GM18502 (cell line): ENCODE measurements around the gene SBF2.
"Not testable (repeated sequence)": the region's sequence is repeated elsewhere in the genome, so short reads cannot be mapped to it uniquely, and the experiment has no call there.

Source experiments
- ATAC-seq: cut with Tn5 transposase; IDR thresholded peaks from one replicate; pipeline ENCODE4 v1.9.1; 2021; ENCODE audit warnings: mild to moderate bottlenecking; ENCODE audit not compliant: unreplicated experiment, poor library complexity

Gene SBF2

GRCh38 chr11:10030122-10030490 is 263.9 kb downstream of the SBF2 start:
- ATAC-seq: no peak

DNA sequence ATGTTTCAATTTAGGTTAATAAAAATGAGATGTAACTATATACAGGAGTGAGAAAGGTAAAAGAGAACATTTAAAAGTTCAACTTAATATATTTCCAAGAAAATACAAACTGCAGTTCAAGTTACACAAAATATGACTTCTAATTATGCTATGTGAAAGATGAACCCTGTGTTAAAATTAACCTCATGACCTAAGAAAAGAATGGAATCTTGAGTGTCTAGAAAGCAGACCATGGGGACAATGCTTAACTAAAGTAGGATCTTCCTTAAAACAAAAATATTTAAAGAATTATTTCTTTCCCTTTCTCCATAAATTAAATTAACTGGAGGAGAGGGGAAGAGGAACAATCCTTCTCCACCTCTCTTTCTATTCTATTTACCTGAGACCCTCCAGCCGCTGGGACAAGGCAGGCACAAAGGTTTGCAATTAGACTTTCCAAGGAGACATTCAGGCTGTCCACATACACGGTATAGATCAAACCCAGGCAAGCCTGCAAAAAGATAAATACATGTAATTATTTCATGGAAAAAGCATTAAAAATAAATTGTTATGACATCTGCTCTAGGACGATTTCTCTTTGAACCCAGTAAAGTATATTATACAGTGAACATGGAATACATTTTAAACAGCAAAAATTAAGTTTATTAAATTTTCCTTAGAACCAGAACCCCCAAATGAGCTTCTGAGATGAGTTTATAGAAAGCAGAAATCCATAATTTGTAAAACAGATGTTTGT is 264.5 kb downstream of the SBF2 start:
- ATAC-seq: no peak

DNA sequence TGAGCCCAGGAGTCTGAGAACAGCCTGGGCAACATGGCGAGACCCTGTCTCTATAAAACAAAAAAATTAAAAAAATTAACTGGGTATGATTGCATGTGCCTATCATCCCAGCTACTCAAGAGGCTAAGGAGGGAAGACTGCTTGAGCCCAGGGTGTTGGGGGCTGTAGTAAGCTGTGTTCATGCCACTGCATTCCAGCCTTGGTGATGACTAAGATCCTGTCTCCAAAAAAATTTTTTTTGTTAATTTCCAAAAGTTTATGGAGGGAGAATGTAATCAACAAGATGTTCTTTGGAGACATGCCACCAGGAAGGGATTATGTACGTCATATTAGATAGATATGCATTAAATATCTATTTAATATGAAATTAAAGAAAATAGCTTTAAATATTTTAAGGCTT is 267.5 kb downstream of the SBF2 start:
- ATAC-seq: no peak

GRCh38 chr11:10023212-10023611 is 270.8 kb downstream of the SBF2 start:
- no peak for ATAC-seq

DNA sequence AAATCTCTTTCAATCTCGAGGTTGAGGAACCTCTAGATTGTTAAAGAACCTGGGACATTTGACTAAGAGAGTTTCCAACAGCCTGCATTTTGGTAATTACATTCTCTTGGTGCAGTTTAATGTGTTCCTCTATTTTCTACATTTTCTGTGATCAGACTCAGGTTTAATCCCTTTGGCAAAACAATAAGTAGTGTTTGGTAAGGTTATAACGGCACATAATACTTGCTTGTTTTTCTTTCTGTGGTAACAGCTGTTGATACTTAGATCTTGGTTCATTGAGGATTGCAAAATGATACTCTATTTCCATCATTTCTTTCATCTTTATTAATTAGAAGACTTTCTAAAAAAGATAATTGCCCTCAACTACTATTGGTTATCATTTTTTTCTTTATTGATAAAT is 271.3 kb downstream of the SBF2 start:
- ATAC-seq: no peak

DNA sequence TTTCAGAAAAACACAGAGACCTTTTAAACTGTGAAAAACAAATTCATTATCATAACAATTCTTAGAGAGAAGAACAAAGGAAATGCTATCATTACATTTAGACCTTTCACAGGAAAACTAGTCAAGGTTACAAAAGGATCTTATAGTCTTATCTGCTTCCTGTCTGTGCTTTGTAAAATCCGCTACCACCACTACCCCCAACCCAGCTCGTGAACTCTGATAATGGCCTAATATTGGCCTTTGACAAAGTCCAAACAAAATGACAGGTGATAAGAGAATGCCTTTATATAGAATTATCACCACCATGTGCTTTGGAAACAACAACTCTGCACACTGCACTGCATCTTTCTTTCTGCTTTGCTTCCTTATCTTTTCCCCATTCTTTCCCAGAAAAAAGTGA is 272.5 kb downstream of the SBF2 start:
- ATAC-seq: no peak

DNA sequence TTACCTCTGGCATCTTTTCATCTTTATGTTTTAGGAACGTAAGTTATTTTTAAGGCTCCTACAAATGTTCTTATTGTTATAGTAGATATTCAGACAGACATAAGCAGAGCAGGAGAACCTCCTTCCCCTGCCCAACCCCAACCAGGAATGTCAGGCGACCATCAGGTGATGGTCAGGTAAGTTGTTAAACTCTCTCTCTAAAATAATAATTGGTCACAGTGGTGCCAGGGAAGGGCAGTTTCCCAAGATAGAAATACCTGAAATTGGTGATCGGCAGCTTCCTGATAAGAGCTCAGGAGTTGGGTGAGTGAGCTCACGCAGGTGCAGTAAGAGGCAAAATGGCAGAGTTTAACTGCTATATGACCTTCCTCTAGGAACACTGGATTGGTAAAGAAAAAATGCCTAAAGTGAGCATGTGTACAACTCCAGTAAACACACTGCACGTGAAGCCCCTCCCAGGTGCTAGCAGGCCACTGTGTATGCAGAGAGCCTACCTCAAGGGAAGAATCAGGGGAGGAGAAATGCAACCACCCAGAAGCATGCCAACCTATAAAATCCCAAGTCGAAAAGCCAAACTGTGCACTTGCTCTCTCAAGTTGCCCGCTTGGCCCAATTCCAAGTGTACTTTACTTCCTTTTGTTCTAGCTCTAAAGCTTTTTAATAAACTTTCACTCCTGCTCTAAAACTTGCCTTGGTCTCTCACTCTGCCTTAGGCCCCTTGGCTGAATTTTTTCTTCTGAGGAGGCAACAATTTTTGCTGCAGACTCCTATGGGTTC is 273.9 kb downstream of the SBF2 start:
- ATAC-seq: no peak

- ATAC-seq: no peak
Measured at GRCh38 chr11:10017911-10018310, 276.1 kb downstream of the SBF2 start.

- no peak for ATAC-seq
Measured at GRCh38 chr11:10017050-10017449, 277.0 kb downstream of the SBF2 start.

DNA sequence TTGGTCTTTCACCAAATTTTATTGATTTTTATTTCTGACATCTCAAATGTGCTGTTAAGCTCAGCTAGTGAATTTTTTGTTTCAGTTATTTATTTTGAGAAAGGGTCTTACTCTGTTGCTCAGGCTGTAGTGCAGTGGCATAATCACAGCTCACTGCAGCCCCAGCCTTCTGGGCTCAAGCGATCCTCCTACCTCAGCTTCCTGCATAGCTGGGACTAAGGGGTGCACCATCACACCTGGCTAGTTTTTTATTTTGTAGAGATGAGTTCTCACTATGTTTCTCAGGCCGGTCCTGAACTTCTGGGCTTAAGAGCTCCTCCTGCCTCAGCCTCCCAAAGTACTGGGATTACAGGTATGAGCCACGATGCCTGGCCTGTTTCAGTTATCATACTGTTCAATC is 282.0 kb downstream of the SBF2 start:
- ATAC-seq: no peak

GRCh38 chr11:10005955-10006525 is 288.0 kb downstream of the SBF2 start:
- ATAC-seq: no peak

- no peak for ATAC-seq
Measured at GRCh38 chr11:10004526-10005113, 289.4 kb downstream of the SBF2 start.

- no peak for ATAC-seq
Measured at GRCh38 chr11:10002221-10002620, 291.8 kb downstream of the SBF2 start.

DNA sequence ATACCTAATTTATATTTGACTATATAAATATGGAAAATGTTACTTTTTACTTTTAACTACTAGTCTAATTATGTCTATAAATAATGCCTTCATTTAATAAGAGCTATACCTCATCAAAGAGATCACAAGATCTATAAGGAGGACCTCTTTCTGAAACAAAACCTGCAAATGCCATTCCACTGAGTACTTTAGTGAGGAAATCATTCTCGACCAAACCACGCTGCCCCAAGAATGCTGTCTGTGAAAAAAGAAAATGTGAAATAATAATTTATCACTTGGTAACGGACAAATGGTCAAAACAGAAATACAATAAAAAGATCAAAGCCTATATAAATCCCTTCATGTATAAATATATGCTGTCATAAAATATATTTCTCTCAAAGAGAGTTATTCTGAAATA is 301.7 kb downstream of the SBF2 start:
- ATAC-seq: no peak

- no peak for ATAC-seq
Measured at GRCh38 chr11:9990221-9990973, 303.6 kb downstream of the SBF2 start.

DNA sequence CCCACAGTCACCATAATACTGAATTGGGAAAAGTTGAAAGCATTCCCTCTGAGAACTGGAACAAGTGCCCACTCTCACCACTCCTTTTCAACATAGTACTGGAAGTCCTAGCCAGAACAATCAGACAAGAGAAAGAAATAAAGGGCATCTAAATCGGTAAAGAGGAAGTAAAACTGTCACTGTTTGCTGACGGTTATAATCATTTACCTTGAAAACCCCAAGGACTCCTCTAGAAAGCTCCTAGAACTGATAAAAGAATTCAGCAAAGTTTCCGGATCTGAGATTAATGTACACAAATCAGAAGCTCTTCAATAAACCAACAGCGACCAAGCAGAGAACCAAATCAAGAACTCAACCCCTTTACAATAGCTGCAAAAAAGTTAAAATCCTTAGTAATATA is 306.7 kb downstream of the SBF2 start:
- not testable (repeated sequence) for ATAC-seq

DNA sequence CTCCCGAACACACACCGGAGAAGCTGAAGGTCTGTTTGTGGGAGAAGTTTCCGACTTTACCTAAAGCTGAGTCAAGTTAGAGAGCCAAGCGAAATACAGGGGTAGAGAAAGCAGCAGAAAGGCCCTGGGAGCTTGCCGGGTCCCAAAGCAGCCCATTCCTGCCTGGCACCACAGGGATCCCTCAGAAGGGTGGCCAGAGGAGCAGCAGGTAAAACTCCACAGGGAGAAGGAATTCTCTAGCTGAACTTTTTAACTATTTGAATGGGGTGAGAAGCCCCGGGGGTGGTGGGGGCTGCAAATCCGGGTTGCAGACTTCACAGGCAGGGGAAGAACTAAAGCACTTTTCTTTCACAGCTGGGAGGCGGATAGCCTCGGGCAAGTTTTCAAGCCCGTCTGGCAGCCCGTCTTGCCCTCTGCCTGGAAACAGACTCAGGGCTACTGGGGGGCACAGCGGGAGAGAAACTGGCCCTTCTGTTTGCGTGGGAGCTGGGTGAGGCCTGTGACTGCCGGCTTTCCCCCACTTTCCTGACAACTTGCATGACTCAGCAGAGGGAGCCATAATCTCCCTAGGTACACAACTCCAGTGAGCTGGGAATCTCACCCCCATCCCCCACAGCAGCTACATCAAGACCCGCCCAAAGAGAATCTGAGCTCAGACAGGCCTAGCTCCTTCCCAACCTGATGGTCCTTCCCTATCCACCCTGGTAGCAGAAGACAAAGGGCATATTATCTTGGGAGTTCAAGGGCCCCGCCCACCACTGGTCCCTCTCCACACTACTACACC is 311.0 kb downstream of the SBF2 start:
- no peak for ATAC-seq

DNA sequence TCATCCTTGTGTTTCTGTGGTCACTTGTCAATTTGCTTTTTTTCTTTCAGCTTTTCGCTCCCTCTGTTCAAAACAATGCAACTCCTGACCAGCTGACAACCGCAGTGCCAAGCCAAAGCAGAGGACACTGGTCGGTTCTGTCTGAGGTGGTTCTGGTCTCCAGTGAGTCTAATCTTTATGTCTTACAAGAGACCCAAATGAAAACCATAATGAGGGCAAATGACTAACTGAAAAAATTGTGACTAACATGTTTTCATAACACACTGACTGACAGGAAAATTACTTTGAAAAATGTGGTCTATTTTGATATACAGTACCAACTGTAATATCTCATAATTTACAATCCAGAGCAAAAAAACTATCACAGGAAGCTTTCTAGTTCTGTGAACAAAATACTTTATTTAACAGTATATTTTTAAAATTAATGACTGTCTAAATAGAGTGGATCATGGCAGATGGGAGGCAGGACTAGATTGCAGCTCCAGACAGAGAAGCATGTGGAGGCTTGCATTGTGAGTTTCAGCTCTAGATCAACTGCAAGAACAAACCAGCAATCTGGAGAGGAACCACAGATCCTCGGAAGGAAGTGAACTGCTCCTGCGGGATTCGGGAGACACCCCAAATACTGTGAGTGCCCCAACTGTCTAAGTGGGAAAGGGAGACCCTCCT is 311.8 kb downstream of the SBF2 start:
- no peak for ATAC-seq

DNA sequence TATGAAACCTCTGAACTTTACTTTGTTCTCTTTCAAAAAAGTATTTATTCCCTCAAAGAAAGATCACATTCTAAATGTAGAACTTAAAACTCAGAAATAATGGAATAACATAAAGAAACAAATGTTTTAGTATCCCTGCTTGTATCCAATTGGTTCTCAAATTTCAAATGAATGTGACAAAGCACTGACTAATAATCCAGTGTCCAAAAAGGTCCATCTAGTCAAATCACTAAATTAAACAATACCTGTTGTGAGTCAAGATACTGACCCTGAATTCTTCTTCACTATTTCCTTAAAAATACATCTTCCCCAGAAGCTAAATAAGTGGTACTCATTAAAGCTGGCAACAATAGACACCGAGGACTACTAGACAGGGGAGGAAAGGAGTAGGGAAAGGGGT is 313.1 kb downstream of the SBF2 start:
- ATAC-seq: no peak
